T-cell (primary cell): ENCODE measurements around the gene DHX9. TPM values are rescaled to one million over a fixed set of nuclear protein-coding genes. Genes with fewer than 3 reads are reported as not detected.

ENCODE experiments used
- ATAC-seq, 4 experiments: fragments of 200-7000 bp in 3 of 4; fragments of 150-1000 bp in 1 of 4; cut with Tn5 transposase; replicated peaks in 1 of 4; 1 replicate in 3 of 4; 2 replicates in 1 of 4; pipeline ENCODE4 v1.10.0; 2021; ENCODE audit warnings: moderate library complexity in 3 of 4, mild to moderate bottlenecking in 2 of 4, moderate number of reproducible peaks in 1 of 4
- CTCF ChIA-PET, 2 donors: fragments of 300-600 bp; sonication (Branson Sonifier 250); formaldehyde crosslinking; loops; one replicate each; lab custom pipeline; 2022; ENCODE audit warnings: antibody characterized with exemption in 2 of 2; lab: Charles Lee
- POLR2A ChIA-PET, 2 donors: fragments of 300-600 bp; sonication (Branson Sonifier 250); formaldehyde crosslinking; loops; one replicate each; lab custom pipeline; 2022; ENCODE audit warnings: antibody characterized with exemption in 2 of 2; lab: Charles Lee
- DNase-seq, 35 experiments: peaks; one replicate each; pipeline versions ENCODE4 v3.0.0 to v3.0.0-alpha.2; 2013 to 2023
- H3K27ac ChIP-seq: one replicate; pipeline ENCODE4 v1.5.1; 2013; ENCODE audit warnings: low read length
- H3K27me3 ChIP-seq, 2 experiments: replicated peaks in 1 of 2; 1 replicate in 1 of 2; 2 replicates in 1 of 2; pipeline versions ENCODE4 v1.6.1 to v1.7.0; 2013; ENCODE audit warnings: low read length in 1 of 2, mixed read lengths in 1 of 2; ENCODE audit not compliant: control insufficient read depth in 2 of 2, insufficient read depth in 2 of 2; ENCODE audit errors: extremely low read depth in 1 of 2
- H3K36me3 ChIP-seq, 2 donors: 1 replicate in 1 of 2; 2 replicates in 1 of 2; pipeline versions ENCODE4 v1.6.1 to v1.7.0; 2013; ENCODE audit warnings: low read length in 1 of 2; ENCODE audit not compliant: control insufficient read depth in 2 of 2, insufficient read depth in 1 of 2; ENCODE audit errors: extremely low read depth in 1 of 2
- H3K4me1 ChIP-seq, 2 experiments: 1 replicate in 1 of 2; 2 replicates in 1 of 2; pipeline versions ENCODE4 v1.6.1 to v1.7.0; 2013; ENCODE audit warnings: low read length in 2 of 2, mixed read lengths in 1 of 2; ENCODE audit not compliant: insufficient read depth in 2 of 2, control insufficient read depth in 1 of 2; ENCODE audit errors: extremely low read depth in 1 of 2
- H3K4me3 ChIP-seq, 2 donors: 1 replicate in 1 of 2; 2 replicates in 1 of 2; pipeline versions ENCODE4 v1.5.1 to v1.7.0; 2013; ENCODE audit warnings: mild to moderate bottlenecking in 2 of 2, low read length in 1 of 2, moderate library complexity in 1 of 2; ENCODE audit not compliant: control insufficient read depth in 1 of 2; ENCODE audit errors: extremely low read depth in 1 of 2
- H3K9me3 ChIP-seq: 2 replicates; pipeline ENCODE4 v1.7.0; 2013
- H3K27ac Mint-ChIP-seq, 2 donors: one replicate each; pipeline ENCODE4 v1.8.0; 2020 to 2021; ENCODE audit warnings: mild to moderate bottlenecking in 2 of 2, mixed read lengths in 2 of 2
- H3K27me3 Mint-ChIP-seq, 2 donors: one replicate each; pipeline ENCODE4 v1.8.0; 2021 to 2022; ENCODE audit warnings: mixed read lengths in 2 of 2
- H3K36me3 Mint-ChIP-seq: one replicate; pipeline ENCODE4 v1.8.0; 2021; ENCODE audit warnings: mixed read lengths
- H3K4me1 Mint-ChIP-seq, 3 donors: one replicate each; pipeline ENCODE4 v1.8.0; 2020 to 2022; ENCODE audit warnings: mixed read lengths in 3 of 3, mild to moderate bottlenecking in 1 of 3
- H3K4me3 Mint-ChIP-seq, 3 donors: one replicate each; pipeline ENCODE4 v1.8.0; 2020 to 2022; ENCODE audit warnings: mild to moderate bottlenecking in 3 of 3, mixed read lengths in 3 of 3, moderate library complexity in 3 of 3
- H3K9me3 Mint-ChIP-seq, 3 donors: one replicate each; pipeline ENCODE4 v1.8.0; 2020 to 2022; ENCODE audit warnings: mixed read lengths in 3 of 3
- WGBS: methylation state at CpG from one replicate; pipeline ENCODE4 v1.1.5; 2013; ENCODE audit warnings: missing lambda C conversion rate; ENCODE audit not compliant: insufficient coverage; 5-methylcytosine and 5-hydroxymethylcytosine counted together
- total RNA-seq, 35 experiments: library from RNA in 6 of 35; stranded (reverse) in 6 of 35; fragments of 120-200 nt in 1 of 35; gene quantifications; one replicate each; pipeline versions ENCODE4 v1.2.1 to v1.2.4 and lab custom pipeline; 2013 to 2026

Gene DHX9
- total RNA-seq, 5 donors from 2014 or later (not counting 1 experiment from before 2014, with no cell fraction given): 180 to 264 (median 193) TPM

GRCh38 chr1:182847105-182847504 lies 8.0 kb downstream of the DHX9 start:
- DNase-seq: no peak
- Histone ChIP-seq H3K36me3 (peaks cover 13 to 81% of the 10 kb centered on the region in 2 donors), H3K27me3 (no peaks in the 10 kb centered on the region), H3K9me3 (no peaks in the 10 kb centered on the region), H3K27ac (no peak overlapping the region), H3K4me3 (no peak overlapping the region), H3K4me1 (peaks cover 21 to 29% of the 10 kb centered on the region in 2 experiments)
- ChIA-PET POLR2A (interaction anchor here (0.6 to 1.5 kb wide), 5 partner anchors 11 to 233 kb away, joined by 3 to 8 read pairs (median 5); no protein-coding TSS in a partner anchor), CTCF (interaction anchor here in 1 of 2 donors (1.1 kb wide), 1 partner anchor 59 kb away, joined by 3 read pairs; no protein-coding TSS in a partner anchor)
- Mint-ChIP-seq H3K4me1 (peaks cover 78 to 86% (median 83%) of the 10 kb centered on the region in 3 donors), H3K9me3 (no peaks in the 10 kb centered on the region), H3K4me3 (no peak overlapping the region), H3K27ac (peak overlapping the region in 1 of 2 donors; percentile 12), H3K27me3 (no peaks in the 10 kb centered on the region), H3K36me3 (peaks cover 61% of the 10 kb centered on the region)
- ATAC-seq: no peak

- H3K4me1 Mint-ChIP-seq: peaks cover 64 to 73% (median 68%) of the 10 kb centered on the region in 3 donors
- DNase-seq (no peak), ATAC-seq (peak in 1 of 4 experiments; percentile 13)
- peaks cover 11 to 26% of the 10 kb centered on the region in 2 experiments for H3K4me1 ChIP-seq
- H3K36me3 ChIP-seq: peaks cover 13 to 85% of the 10 kb centered on the region in 2 donors
- H3K4me3 ChIP-seq: no peak overlapping the region
- POLR2A ChIA-PET: interaction anchor here in 1 of 2 donors (0.6 kb wide), 1 partner anchor 7 kb away, joined by 4 read pairs; no protein-coding TSS in a partner anchor
- CTCF ChIA-PET: no interaction called here
- H3K27me3 Mint-ChIP-seq: no peaks in the 10 kb centered on the region
- peaks cover 62% of the 10 kb centered on the region for H3K36me3 Mint-ChIP-seq
- no peak overlapping the region for H3K4me3 Mint-ChIP-seq
- H3K27ac ChIP-seq: no peak overlapping the region
- no peaks in the 10 kb centered on the region for H3K27me3 ChIP-seq
- H3K9me3 Mint-ChIP-seq: no peaks in the 10 kb centered on the region
- H3K27ac Mint-ChIP-seq: peak overlapping the region in 1 of 2 donors; percentile 52
- no peaks in the 10 kb centered on the region for H3K9me3 ChIP-seq
- WGBS: no CpG with 5 or more reads among the region's 2 CpGs
Observed at GRCh38 chr1:182848736-182849135, 9.6 kb downstream of the DHX9 start.

- H3K27ac Mint-ChIP-seq: no peak overlapping the region
- CTCF ChIA-PET: interaction anchor here in 1 of 2 donors (0.6 kb wide), 1 partner anchor 10 kb away, joined by 3 read pairs; no protein-coding TSS in a partner anchor
Observed at GRCh38 chr1:182850319-182850718, 11.2 kb downstream of the DHX9 start.

GRCh38 chr1:182851825-182852224 lies 12.7 kb downstream of the DHX9 start:
- ChIA-PET CTCF (no interaction called here), POLR2A (no interaction called here)
- DNase-seq: no peak
- Histone ChIP-seq H3K36me3 (peaks cover 12 to 94% of the 10 kb centered on the region in 2 donors), H3K27ac (no peak overlapping the region), H3K9me3 (no peaks in the 10 kb centered on the region), H3K27me3 (no peaks in the 10 kb centered on the region), H3K4me3 (no peak overlapping the region), H3K4me1 (peaks cover 0 to 4% of the 10 kb centered on the region in 2 experiments)
- no peak overlapping the region for H3K27ac Mint-ChIP-seq
- H3K36me3 Mint-ChIP-seq: peaks cover 71% of the 10 kb centered on the region
- no peak overlapping the region for H3K4me3 Mint-ChIP-seq
- no CpG with 5 or more reads among the region's 1 CpG for WGBS
- no peaks in the 10 kb centered on the region for H3K27me3 Mint-ChIP-seq
- no peaks in the 10 kb centered on the region for H3K9me3 Mint-ChIP-seq
- H3K4me1 Mint-ChIP-seq: peaks cover 38 to 52% (median 39%) of the 10 kb centered on the region in 3 donors
- ATAC-seq: no peak

More at GRCh38 chr1:182850319-182850718, 11.2 kb downstream of the DHX9 start:
- ATAC-seq (no peak), DNase-seq (no peak)
- no peaks in the 10 kb centered on the region for H3K27me3 Mint-ChIP-seq
- no peaks in the 10 kb centered on the region for H3K9me3 Mint-ChIP-seq
- H3K27ac ChIP-seq: no peak overlapping the region
- no peak overlapping the region for H3K4me3 ChIP-seq
- POLR2A ChIA-PET: interaction anchor here in 1 of 2 donors (0.6 kb wide), 1 partner anchor 41 kb away, joined by 3 read pairs; no protein-coding TSS in a partner anchor
- peaks cover 72% of the 10 kb centered on the region for H3K36me3 Mint-ChIP-seq
- H3K4me1 Mint-ChIP-seq: peaks cover 50 to 65% (median 52%) of the 10 kb centered on the region in 3 donors
- peaks cover 2 to 14% of the 10 kb centered on the region in 2 experiments for H3K4me1 ChIP-seq
- no CpG with 5 or more reads among the region's 4 CpGs for WGBS
- no peaks in the 10 kb centered on the region for H3K27me3 ChIP-seq
- H3K36me3 ChIP-seq: peaks cover 11 to 91% of the 10 kb centered on the region in 2 donors
- no peak overlapping the region for H3K4me3 Mint-ChIP-seq
- no peaks in the 10 kb centered on the region for H3K9me3 ChIP-seq

GRCh38 chr1:182855911-182856310 lies 16.8 kb downstream of the DHX9 start:
- H3K4me3 ChIP-seq: no peak overlapping the region
- H3K4me1 Mint-ChIP-seq: peaks cover 3 to 28% (median 11%) of the 10 kb centered on the region in 3 donors
- WGBS: 96% methylated on average over 3 of the region's 4 CpGs
- no peaks in the 10 kb centered on the region for H3K4me1 ChIP-seq
- ATAC-seq: no peak
- H3K9me3 ChIP-seq: no peaks in the 10 kb centered on the region
- H3K27me3 ChIP-seq: no peaks in the 10 kb centered on the region
- no peak for DNase-seq
- CTCF ChIA-PET: no interaction called here
- H3K36me3 Mint-ChIP-seq: peaks cover 71% of the 10 kb centered on the region
- no peak overlapping the region for H3K4me3 Mint-ChIP-seq
- no peaks in the 10 kb centered on the region for H3K9me3 Mint-ChIP-seq
- POLR2A ChIA-PET: interaction anchor here in 1 of 2 donors (0.8 kb wide), 1 partner anchor 13 kb away, joined by 5 read pairs; no protein-coding TSS in a partner anchor
- no peaks in the 10 kb centered on the region for H3K27me3 Mint-ChIP-seq
- no peak overlapping the region for H3K27ac Mint-ChIP-seq
- no peak overlapping the region for H3K27ac ChIP-seq
- peaks cover 7 to 97% of the 10 kb centered on the region in 2 donors for H3K36me3 ChIP-seq

GRCh38 chr1:182857212-182857611 lies 18.1 kb downstream of the DHX9 start:
- no peaks in the 10 kb centered on the region for H3K9me3 ChIP-seq
- ChIA-PET POLR2A (interaction anchor here in 1 of 2 donors (0.6 kb wide), 2 partner anchors 14 to 682 kb away, joined by 3 to 7 read pairs; no protein-coding TSS in a partner anchor), CTCF (no interaction called here)
- H3K27ac ChIP-seq: no peak overlapping the region
- no peak for DNase-seq
- H3K27me3 Mint-ChIP-seq: no peaks in the 10 kb centered on the region
- peaks cover 5 to 28% (median 12%) of the 10 kb centered on the region in 3 donors for H3K4me1 Mint-ChIP-seq
- no peak overlapping the region for H3K4me3 ChIP-seq
- no peaks in the 10 kb centered on the region for H3K4me1 ChIP-seq
- peaks cover 73% of the 10 kb centered on the region for H3K36me3 Mint-ChIP-seq
- H3K36me3 ChIP-seq: peaks cover 7 to 97% of the 10 kb centered on the region in 2 donors
- ATAC-seq: no peak
- no peak overlapping the region for H3K27ac Mint-ChIP-seq
- H3K9me3 Mint-ChIP-seq: no peaks in the 10 kb centered on the region
- WGBS: no CpG with 5 or more reads among the region's 3 CpGs
- no peaks in the 10 kb centered on the region for H3K27me3 ChIP-seq
- H3K4me3 Mint-ChIP-seq: no peak overlapping the region
